AG04450 (cell line): ENCODE data around the gene CCT8. TPM values are rescaled to one million over a fixed set of nuclear protein-coding genes. Genes with fewer than 3 reads are reported as not detected.
A peak's percentile ranks its signal among the peaks of the same experiment; 100 is the strongest.

ENCODE experiments used
- CTCF ChIA-PET: fragments of 300-600, 350-600 bp; formaldehyde crosslinking; extraction: SDS; loops from one replicate; lab custom pipeline; 2022; ENCODE audit warnings: antibody characterized with exemption, inconsistent platforms; lab: Charles Lee
- POLR2A ChIA-PET: fragments of 350-600 bp; formaldehyde crosslinking; extraction: SDS; loops from one replicate; lab custom pipeline; 2021; ENCODE audit warnings: antibody characterized with exemption, inconsistent platforms; lab: Yijun Ruan, JAX
- DNase-seq: peaks from one replicate; pipeline ENCODE4 v3.0.0-alpha.2; 2011; ENCODE audit warnings: low read depth, low spot score
- H3K27ac ChIP-seq: one replicate; pipeline ENCODE4 v1.5.1; 2012; ENCODE audit warnings: low read depth, low read length, control low read depth
- H3K27me3 ChIP-seq: one replicate; pipeline ENCODE4 v1.6.0; 2012; ENCODE audit warnings: low read length; ENCODE audit not compliant: control insufficient read depth, insufficient read depth
- H3K4me3 ChIP-seq: 2 replicates; pipeline ENCODE4 v1.5.1; 2011; ENCODE audit warnings: mild to moderate bottlenecking, low read depth, low read length, control low read depth
- H3K9me3 ChIP-seq: 2 replicates; pipeline ENCODE4 v1.5.1; 2012; ENCODE audit warnings: low read length; ENCODE audit not compliant: control insufficient read depth, insufficient read depth
- polyA plus RNA-seq: library from polyadenylated mRNA; depleted of rRNA; stranded (reverse); fragments of >200 nt; gene quantifications from 2 replicates; pipeline ENCODE4 v1.2.3, GENCODE V29; 2011
- TF ChIP-seq, protein P1 (sequence below): IDR thresholded peaks from 2 replicates; pipeline ENCODE4 v1.5.1; 2011; ENCODE audit warnings: low read depth, low read length, control low read depth, inconsistent platforms

Gene CCT8
- polyA plus RNA-seq, 1 experiment, result 265 TPM

DNA sequence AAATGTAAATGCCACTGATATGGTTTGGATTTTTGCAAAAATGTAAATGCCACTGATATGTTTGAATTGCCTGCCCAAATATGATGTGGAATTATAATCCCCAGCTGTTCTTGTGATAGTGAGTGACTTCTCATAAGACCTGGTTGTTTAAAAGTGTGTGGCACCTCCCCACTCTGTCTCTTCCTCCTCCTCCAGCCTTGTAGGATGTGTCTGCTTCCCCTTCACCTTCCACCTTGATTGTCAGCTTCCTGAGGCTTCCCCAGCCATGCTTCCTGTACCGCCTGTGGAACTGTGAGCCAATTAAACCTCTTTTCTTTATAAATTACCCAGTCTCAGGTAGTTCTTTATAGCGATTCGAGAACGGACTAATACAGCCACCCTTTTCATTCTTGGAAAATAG lies 1.3 kb upstream of the CCT8 start:
- Histone ChIP-seq H3K27ac (no peak overlapping the region), H3K4me3 (no peak overlapping the region), H3K27me3 (no peaks in the 10 kb centered on the region), H3K9me3 (no peaks in the 10 kb centered on the region; the same call in 1 of the 2 replicates)
- ChIA-PET CTCF (interaction anchor here (2.0 kb wide), 1 partner anchor 297 kb away, joined by 5 read pairs; no protein-coding TSS in a partner anchor), POLR2A (no interaction called here)
- TF ChIP-seq, protein P1, sequence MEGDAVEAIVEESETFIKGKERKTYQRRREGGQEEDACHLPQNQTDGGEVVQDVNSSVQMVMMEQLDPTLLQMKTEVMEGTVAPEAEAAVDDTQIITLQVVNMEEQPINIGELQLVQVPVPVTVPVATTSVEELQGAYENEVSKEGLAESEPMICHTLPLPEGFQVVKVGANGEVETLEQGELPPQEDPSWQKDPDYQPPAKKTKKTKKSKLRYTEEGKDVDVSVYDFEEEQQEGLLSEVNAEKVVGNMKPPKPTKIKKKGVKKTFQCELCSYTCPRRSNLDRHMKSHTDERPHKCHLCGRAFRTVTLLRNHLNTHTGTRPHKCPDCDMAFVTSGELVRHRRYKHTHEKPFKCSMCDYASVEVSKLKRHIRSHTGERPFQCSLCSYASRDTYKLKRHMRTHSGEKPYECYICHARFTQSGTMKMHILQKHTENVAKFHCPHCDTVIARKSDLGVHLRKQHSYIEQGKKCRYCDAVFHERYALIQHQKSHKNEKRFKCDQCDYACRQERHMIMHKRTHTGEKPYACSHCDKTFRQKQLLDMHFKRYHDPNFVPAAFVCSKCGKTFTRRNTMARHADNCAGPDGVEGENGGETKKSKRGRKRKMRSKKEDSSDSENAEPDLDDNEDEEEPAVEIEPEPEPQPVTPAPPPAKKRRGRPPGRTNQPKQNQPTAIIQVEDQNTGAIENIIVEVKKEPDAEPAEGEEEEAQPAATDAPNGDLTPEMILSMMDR, result no peak
- DNase-seq, result no peak

DNA sequence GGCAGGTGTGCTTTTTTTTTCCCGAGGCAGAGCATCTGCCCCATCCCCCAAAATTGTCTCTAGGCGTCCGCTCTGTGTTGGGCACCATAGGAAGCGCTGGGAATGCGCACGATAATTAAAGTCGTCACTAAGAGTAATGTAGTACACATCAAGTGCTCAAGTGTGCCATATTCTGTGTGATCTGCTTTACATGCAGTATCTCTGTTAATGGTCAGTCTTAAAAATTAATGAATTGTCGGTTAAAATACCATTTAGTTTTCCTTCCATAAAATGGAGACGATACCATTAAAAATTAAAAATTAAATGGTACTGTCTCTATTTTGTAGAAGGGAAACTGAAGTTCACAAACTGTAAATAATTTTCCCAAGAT lies 544 bp upstream of the CCT8 start:
- POLR2A ChIA-PET, result interaction anchor here (0.7 to 1.8 kb wide), 7 partner anchors 49 to 225 kb away, joined by 3 to 7 read pairs (median 3); partner anchors contain the start of genes BACH1 and USP16
- no peak for DNase-seq
- H3K27me3 ChIP-seq, result no peaks in the 10 kb centered on the region
- no peaks in the 10 kb centered on the region; the same call in 1 of the 2 replicates for H3K9me3 ChIP-seq
- H3K27ac ChIP-seq, result peak overlapping the region; percentile 81
- CTCF ChIA-PET, result interaction anchor here (0.5 kb wide), 1 partner anchor 299 kb away, joined by 5 read pairs; no protein-coding TSS in a partner anchor
- H3K4me3 ChIP-seq, result peak overlapping the region; percentile 65
- TF ChIP-seq, protein P1, result no peak

- CTCF ChIA-PET, result no interaction called here
- TF ChIP-seq, protein P1, result no peak
- POLR2A ChIA-PET, result interaction anchor here (1.8 kb wide), 1 partner anchor 70 kb away, joined by 7 read pairs; no protein-coding TSS in a partner anchor
- peak overlapping the region; percentile 94 for H3K4me3 ChIP-seq
- no peak for DNase-seq
- peak overlapping the region; percentile 90 for H3K27ac ChIP-seq
- H3K27me3 ChIP-seq, result no peaks in the 10 kb centered on the region
- no peaks in the 10 kb centered on the region; the same call in 1 of the 2 replicates for H3K9me3 ChIP-seq
Observed at GRCh38 chr21:29072873-29073221, 601 bp downstream of the CCT8 start.

GRCh38 chr21:29064850-29065481 lies 8.5 kb downstream of the CCT8 start:
- no peaks in the 10 kb centered on the region for H3K27me3 ChIP-seq
- H3K4me3 ChIP-seq, result no peak overlapping the region
- no peaks in the 10 kb centered on the region for H3K9me3 ChIP-seq
- POLR2A ChIA-PET, result no interaction called here
- CTCF ChIA-PET, result no interaction called here
- no peak overlapping the region for H3K27ac ChIP-seq
- TF ChIP-seq, protein P1, result no peak
- DNase-seq, result no peak

DNA sequence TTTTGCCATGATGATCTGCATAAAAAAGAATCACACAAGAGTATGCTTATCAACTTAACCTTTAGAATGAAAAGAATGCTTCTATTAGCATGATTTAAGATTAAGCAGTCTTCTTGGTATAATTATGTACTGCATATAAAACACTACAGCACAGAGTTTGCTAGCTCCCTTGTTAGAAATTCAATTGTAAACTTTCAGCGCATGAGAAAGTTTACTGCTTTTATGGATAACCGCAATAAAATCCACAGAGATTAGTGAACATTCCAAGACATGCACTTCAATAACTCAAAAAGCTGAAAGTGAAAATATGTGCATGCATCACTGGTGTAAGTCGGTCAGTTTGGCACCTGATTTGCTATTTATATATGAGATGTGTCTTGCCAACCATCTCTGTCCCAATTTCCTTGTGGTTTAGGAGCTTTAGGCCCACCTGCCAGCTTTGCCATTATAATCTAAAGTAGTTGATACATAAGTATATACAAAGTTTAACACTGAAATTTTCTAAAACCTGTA lies 16.9 kb downstream of the CCT8 start:
- DNase-seq, result no peak
- H3K27ac ChIP-seq, result no peak overlapping the region
- CTCF ChIA-PET, result interaction anchor here (1.1 kb wide), 1 partner anchor 31 kb away, joined by 3 read pairs; no protein-coding TSS in a partner anchor

More for the DNA sequence above, 16.9 kb downstream of the CCT8 start:
- no peaks in the 10 kb centered on the region for H3K27me3 ChIP-seq
- no peak overlapping the region for H3K4me3 ChIP-seq
- TF ChIP-seq, protein P1, result no peak
- no peaks in the 10 kb centered on the region for H3K9me3 ChIP-seq
- POLR2A ChIA-PET, result no interaction called here
